ENCODE measurements around the gene GABRB2. TPM values are rescaled to one million over a fixed set of nuclear protein-coding genes. Genes with fewer than 3 reads are reported as not detected.

The GABRB2 gene
- total RNA-seq, 1 experiment from 2014 or later: not detected

GRCh38 chr5:161421067-161421466 lies 125.5 kb downstream of the GABRB2 start:
- H3K27ac Mint-ChIP-seq (ENCODE audit: unreplicated experiment): no peak overlapping the region
- peaks cover 10% of the 10 kb centered on the region for H3K9me3 Mint-ChIP-seq (ENCODE audit: low read depth, unreplicated experiment)
- CTCF ChIA-PET: no interaction called here
- no peaks in the 10 kb centered on the region for H3K27me3 Mint-ChIP-seq (ENCODE audit: unreplicated experiment)
- H3K36me3 Mint-ChIP-seq (ENCODE audit: insufficient read depth, unreplicated experiment): no peaks in the 10 kb centered on the region
- DNase-seq: no peak
- H3K4me3 Mint-ChIP-seq (ENCODE audit: low read depth, unreplicated experiment): no peak overlapping the region
- no peaks in the 10 kb centered on the region for H3K4me1 Mint-ChIP-seq (ENCODE audit: low read depth, unreplicated experiment)
- no TSS peak for BruUV-seq (replicated peaks)
- intact Hi-C loops (cut with micrococcal nuclease; ENCODE audit: unreplicated experiment): no loop called here
- TF ChIP-seq, protein P1, sequence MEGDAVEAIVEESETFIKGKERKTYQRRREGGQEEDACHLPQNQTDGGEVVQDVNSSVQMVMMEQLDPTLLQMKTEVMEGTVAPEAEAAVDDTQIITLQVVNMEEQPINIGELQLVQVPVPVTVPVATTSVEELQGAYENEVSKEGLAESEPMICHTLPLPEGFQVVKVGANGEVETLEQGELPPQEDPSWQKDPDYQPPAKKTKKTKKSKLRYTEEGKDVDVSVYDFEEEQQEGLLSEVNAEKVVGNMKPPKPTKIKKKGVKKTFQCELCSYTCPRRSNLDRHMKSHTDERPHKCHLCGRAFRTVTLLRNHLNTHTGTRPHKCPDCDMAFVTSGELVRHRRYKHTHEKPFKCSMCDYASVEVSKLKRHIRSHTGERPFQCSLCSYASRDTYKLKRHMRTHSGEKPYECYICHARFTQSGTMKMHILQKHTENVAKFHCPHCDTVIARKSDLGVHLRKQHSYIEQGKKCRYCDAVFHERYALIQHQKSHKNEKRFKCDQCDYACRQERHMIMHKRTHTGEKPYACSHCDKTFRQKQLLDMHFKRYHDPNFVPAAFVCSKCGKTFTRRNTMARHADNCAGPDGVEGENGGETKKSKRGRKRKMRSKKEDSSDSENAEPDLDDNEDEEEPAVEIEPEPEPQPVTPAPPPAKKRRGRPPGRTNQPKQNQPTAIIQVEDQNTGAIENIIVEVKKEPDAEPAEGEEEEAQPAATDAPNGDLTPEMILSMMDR (IDR thresholded peaks at IDR 0.05; ENCODE audit: unreplicated experiment): no peak

DNA sequence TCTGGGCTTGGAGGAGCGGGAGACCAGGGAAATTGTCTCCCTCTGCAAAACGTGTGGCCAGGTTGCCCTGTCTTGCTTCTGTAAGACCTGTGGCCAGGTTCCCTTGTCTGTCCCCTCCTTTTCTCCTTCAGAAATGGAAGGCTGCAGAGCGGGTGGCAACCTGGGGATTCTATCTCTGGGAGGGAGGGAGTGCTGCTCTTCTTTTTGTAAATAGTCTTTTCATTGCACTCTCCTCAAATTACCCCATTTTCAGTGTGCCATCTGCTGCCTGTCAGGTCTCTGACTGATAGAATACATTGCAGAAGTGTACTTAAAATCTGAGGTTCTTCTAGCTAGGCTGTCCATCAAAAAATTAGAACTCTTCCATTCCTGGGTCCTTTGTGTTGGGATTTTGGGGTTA lies 126.0 kb downstream of the GABRB2 start:
- TF ChIP-seq, protein P1 (IDR thresholded peaks at IDR 0.05; ENCODE audit: unreplicated experiment): no peak
- CTCF ChIA-PET: no interaction called here
- intact Hi-C loops (cut with micrococcal nuclease; ENCODE audit: unreplicated experiment): no loop called here

GRCh38 chr5:161414896-161415295 lies 131.6 kb downstream of the GABRB2 start:
- Mint-ChIP-seq H3K4me3 (ENCODE audit: low read depth, unreplicated experiment) (no peak overlapping the region), H3K36me3 (ENCODE audit: insufficient read depth, unreplicated experiment) (no peaks in the 10 kb centered on the region), H3K9me3 (ENCODE audit: low read depth, unreplicated experiment) (peaks cover 4% of the 10 kb centered on the region), H3K27ac (ENCODE audit: unreplicated experiment) (no peak overlapping the region), H3K27me3 (ENCODE audit: unreplicated experiment) (no peaks in the 10 kb centered on the region), H3K4me1 (ENCODE audit: low read depth, unreplicated experiment) (no peaks in the 10 kb centered on the region)
- DNase-seq: no peak
- TF ChIP-seq, protein P1 (IDR thresholded peaks at IDR 0.05; ENCODE audit: unreplicated experiment): no peak
- intact Hi-C loops (cut with micrococcal nuclease; ENCODE audit: unreplicated experiment): no loop called here
- CTCF ChIA-PET: no interaction called here
- no TSS peak for BruUV-seq (replicated peaks)

More for the DNA sequence above, 126.0 kb downstream of the GABRB2 start:
- no peak overlapping the region for H3K4me3 Mint-ChIP-seq (ENCODE audit: low read depth, unreplicated experiment)
- no peak for DNase-seq
- no TSS peak for BruUV-seq (replicated peaks)
- no peak overlapping the region for H3K27ac Mint-ChIP-seq (ENCODE audit: unreplicated experiment)
- no peaks in the 10 kb centered on the region for H3K4me1 Mint-ChIP-seq (ENCODE audit: low read depth, unreplicated experiment)
- no peaks in the 10 kb centered on the region for H3K27me3 Mint-ChIP-seq (ENCODE audit: unreplicated experiment)
- no peaks in the 10 kb centered on the region for H3K36me3 Mint-ChIP-seq (ENCODE audit: insufficient read depth, unreplicated experiment)
- peaks cover 10% of the 10 kb centered on the region for H3K9me3 Mint-ChIP-seq (ENCODE audit: low read depth, unreplicated experiment)

DNA sequence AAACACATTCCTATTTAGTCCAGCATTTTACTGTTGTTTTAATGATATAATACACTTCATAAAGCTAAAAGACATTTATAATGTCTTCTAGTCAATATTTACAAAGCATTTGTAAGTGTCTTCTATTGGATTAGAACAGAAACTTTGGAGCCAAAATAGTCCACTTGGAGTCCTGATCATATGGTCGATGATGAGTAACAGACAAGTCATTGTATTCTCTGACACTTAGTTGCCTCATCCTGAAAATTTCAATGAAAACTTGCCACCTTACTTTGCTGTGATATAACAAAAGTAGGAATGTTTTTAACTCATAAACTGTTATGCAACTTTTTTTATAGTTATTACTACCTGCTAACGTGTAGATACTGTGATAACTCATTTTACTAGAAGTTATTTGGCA lies 132.5 kb downstream of the GABRB2 start:
- Mint-ChIP-seq H3K27me3 (ENCODE audit: unreplicated experiment) (no peaks in the 10 kb centered on the region), H3K27ac (ENCODE audit: unreplicated experiment) (no peak overlapping the region), H3K9me3 (ENCODE audit: low read depth, unreplicated experiment) (peaks cover 4% of the 10 kb centered on the region), H3K4me3 (ENCODE audit: low read depth, unreplicated experiment) (no peak overlapping the region), H3K36me3 (ENCODE audit: insufficient read depth, unreplicated experiment) (no peaks in the 10 kb centered on the region), H3K4me1 (ENCODE audit: low read depth, unreplicated experiment) (no peaks in the 10 kb centered on the region)
- TF ChIP-seq, protein P1 (IDR thresholded peaks at IDR 0.05; ENCODE audit: unreplicated experiment): no peak
- intact Hi-C loops (cut with micrococcal nuclease; ENCODE audit: unreplicated experiment): no loop called here
- no TSS peak for BruUV-seq (replicated peaks)
- CTCF ChIA-PET: no interaction called here
- DNase-seq: no peak

All from Calu3 (cell line).